ENCODE results near the gene GOLIM4.

- TF ChIP-seq CTCF (conservative IDR thresholded peaks at IDR 0.05 in 1 of 2, IDR thresholded peaks at IDR 0.05 in 1 of 2; ENCODE audit: extremely low read depth in 1 of 2, insufficient read depth in 1 of 2, low read depth in 1 of 2, low read length in 2 of 2) (no peak), EZH2 (IDR thresholded peaks at IDR 0.05; ENCODE audit: borderline replicate concordance, low read length) (no peak)
Observed at GRCh38 chr3:168124791-168125190, 29.1 kb upstream of the GOLIM4 start.
